Raji (cell line): ENCODE measurements around the gene SLC1A5.

Source experiments
- POLR2A ChIP-seq: IDR thresholded peaks from 2 replicates; pipeline ENCODE4 v1.6.1; 2011; ENCODE audit warnings: low read depth, low read length, control low read depth; ENCODE audit not compliant: insufficient read depth

The SLC1A5 gene

DNA sequence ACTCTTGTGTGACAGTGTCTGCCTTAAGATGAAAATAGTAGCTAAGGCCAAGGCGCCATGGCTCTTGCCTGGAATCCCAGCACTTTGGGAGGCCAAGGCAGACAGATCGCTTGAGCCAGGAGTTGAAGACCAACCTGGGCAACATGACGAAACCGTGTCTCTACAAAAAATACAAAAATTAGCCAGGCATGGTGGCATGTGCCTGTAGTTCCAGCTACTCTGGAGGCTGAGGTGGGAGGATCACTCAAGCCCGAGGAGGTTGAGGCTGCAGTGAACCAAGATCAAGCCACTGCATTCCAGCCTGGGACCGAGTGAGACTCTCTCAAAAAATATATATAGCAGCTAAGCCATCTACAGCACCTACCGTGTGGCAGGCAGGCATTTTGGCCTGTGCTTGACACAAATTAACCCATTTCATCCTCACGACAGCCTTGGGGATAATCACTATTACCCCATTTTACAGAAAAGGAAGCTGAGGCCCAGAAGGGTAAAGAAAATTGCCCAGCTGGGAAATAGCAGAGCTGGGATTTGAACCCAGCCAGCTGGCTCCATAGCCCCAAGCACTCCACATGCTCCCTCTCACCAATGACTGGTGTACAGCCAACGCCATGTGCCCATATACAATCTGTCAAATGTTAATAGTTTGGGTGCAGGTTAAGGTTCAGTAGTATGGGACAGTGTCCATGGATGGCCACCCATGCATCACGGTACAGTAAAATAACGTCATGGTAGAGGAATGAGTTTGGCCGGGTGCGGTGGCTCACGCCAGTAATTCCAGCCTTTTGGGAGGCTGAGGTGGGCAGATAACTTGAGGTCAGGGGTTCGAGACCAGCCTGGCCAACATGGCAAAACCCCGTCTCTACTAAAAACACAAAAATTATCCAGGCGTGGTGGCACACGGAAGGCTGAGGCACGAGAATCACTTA lies 3.1 kb downstream of the SLC1A5 start:
- no peak; the same call in 1 of the 2 replicates for TF ChIP-seq POLR2A

DNA sequence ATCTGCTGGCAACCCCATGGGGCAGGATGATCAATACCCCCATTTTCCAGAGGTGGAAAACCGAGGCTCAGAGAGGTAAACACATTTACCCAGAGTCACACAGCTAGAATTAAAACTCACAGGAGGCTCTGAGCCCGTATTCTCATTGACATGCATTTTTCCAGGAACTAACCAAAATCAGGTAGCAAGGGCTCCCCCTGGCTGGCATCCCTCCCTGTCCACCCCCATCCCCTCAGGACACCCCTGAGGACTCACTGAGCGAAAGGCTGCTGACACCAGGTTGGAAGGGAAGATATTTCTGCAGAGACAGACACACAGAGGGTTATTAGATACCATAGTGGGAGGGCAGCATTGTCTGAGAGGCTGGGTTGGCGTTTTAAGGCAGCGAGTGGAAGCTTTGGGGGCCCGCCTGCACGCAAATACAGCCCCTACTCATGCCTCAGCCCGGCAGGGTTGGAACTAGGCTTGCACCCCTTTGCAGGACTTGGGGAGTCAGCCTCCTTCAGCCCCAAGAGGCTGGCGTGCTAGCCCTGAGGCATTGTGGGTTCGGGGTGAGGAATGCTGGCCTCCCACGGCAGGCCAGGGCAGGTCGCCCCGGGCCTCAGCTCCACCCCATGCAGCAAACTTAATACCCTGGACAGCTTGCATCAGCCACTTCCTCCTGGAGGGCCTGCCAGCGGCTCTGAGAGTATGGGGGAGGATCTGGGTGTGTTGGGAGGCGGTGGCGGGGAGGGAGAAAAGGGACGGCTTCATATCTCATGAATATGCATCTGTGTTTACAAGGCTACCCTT lies 3.9 kb downstream of the SLC1A5 start:
- TF ChIP-seq POLR2A: peak; percentile 55

DNA sequence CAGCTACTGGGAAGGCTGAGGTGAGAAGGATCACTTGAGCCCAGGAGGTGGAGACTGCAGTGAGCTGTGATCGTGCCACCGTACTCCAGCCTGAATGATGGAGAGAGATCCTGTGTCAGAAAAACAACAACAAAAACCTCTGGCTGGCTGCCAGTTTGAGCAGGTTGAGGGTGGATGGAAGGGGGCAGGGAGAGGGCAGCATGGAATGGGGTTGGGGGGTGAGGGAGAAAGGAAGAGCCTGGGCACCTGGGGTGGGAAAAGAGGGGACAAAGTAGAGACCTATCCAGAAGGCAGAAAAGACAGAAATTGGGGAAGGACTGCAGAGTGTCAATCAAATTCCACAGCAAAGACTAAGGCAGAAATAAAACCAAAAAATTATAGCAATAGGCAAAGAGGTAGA lies 4.7 kb downstream of the SLC1A5 start:
- no peak for TF ChIP-seq POLR2A

DNA sequence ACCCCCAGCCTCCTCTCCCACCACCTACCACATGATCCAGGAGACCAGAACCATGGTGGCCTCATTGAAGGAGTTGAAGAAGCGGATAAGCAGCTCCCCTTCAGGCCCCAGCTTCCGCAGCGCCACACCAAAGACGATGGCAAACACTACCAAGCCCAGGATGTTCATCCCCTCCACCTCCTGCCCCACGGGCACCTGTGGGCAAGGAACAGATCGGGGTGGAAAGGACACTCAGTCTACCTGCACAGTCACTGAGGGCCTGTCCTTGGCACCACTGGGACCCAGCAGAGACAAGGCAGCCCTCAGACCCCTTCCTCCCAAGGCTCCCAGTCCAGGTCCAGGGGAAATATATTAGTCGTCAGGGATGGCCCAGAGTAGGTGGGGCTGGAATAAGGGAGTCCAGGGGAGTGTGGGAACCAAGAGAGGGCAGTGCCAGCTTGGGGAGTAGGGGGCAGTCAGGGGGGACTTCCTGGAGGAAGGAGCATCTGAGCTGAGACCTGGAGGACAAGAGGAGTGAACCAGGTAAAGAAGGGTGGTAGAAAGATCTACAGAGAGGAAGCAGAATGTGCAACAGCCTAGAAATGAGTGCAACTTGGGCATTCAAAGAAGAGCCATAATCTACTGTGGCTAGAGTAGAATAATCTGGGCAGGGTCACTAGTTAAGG lies 5.9 kb downstream of the SLC1A5 start:
- TF ChIP-seq POLR2A: no peak

DNA sequence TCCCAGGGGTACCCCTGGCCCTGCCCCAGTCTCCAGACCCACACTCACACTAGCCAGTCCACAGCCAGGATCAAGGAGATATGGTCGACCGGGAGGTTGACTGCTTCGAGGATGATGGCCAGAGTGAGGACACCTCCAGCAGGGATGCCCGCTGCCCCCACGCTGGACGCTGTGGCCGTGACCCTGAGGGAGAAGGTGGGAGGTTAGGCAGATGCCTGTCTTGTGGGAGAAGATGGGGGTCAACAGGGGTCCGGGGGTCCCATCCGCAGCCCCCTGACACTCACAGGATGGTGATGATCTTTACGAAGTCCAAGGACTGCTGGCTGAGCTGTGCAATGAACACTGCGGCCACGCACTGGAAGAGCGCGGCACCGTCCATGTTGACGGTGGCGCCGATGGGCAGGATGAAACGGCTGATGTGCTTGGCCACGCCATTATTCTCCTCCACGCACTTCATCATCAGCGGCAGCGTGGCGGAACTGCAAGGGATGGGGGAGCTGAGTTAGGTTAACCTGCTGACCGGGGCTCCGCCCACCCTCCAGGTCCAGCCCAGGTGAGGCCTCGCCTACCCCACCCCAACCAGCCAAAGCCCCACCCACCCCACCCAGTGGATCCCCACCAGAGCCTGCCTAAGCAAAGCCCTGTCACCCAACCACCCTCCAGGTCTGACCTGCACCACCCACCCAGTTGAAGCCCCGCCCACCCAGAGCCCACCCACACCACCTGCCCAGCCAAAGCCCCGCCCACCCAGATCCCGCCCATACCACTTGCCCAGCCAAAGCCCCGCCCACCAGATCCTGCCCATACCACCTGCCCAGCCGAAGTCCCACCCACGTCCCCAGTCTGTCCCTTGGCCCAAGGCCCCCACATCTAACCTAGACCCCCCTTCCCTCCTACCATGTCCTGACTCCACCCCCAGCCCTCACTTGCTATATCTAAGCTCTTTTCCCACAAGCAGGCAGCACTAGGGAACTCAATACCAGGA lies 11.2 kb downstream of the SLC1A5 start:
- no peak for TF ChIP-seq POLR2A

DNA sequence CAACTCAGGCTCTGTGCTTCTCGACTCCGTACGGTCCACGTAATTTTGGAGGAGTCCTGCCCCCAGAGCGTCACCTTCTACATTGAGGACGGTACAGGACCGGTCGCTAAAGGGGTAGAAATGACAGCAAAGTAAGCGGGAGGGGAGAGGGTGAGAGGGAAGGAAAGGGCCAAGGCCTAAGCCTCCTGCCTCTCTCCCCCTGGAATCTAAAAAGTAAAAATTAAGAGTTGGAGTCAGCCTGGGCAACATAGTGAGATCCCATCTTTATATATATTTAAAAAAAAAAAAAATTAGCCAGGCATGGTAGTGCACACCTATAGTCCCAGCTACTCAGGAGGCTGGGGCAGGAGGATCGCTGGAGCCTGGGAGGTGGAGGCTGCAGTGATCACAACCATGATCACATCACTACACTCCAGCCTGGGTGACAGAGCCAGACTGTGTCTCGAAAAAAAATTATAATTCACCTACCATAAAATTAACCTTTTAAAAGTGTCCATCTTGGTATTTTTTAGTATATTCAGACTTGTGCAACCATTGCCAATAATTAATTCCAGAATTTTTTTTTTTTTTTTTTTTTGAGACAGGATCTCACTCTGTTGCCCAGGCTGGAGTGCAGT lies 12.6 kb downstream of the SLC1A5 start:
- TF ChIP-seq POLR2A: no peak

DNA sequence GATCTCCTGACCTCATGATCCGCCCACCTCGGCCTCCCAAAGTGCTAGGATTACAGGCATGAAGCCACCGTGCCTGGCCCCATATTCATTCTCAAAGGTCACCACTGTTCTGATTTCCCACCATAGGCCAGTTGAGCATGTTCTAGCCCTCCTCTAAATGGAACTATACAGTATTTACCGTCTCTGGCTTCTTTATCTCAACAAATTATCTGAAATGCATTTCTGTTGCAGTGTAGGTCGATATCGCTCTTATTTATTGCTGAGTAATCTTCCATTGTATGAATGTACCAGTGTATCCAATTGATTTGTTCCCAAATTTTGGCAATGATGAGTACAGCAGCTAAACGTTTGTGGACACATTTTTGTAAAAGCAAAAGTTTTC lies 15.4 kb downstream of the SLC1A5 start:
- no peak for TF ChIP-seq POLR2A

DNA sequence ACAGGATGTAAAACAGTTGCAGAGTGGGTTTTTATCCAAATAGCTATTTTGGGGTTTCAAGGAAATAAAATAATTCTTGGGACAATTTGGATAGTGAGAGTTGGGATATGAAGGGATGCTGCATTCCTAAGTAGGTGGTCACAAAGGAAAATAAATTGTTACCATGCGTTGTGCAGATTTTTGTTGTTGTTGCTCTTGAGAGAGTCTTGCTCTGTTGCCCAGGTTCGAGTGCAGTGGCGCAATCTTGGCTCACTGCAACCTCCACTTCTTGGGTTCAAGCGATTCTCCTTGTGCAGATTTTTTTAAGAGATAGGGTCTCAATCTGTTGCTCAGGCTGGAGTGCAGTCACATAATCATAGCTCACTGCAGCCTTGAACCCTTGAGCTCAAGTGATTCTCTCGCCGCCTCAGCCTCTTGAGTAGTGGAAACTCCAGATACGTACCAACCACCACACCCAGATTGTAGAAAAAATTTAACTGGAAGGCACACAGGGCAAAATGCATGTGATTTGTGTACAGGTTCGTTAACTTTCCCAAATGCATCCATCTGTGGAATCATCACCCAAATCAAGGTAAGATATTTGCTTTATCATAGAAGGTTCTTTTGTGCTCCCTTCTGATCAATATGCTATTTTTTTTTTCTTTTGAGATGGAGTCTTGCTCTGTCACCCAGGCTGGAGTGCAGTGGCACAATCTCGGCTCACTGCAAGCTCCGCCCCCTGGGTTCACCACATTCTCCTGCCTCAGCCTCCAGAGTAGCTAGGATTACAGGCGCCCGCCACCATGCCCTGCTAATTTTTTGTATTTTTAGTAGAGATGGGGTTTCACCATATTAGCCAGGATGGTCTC lies 16.0 kb downstream of the SLC1A5 start:
- TF ChIP-seq POLR2A: no peak

DNA sequence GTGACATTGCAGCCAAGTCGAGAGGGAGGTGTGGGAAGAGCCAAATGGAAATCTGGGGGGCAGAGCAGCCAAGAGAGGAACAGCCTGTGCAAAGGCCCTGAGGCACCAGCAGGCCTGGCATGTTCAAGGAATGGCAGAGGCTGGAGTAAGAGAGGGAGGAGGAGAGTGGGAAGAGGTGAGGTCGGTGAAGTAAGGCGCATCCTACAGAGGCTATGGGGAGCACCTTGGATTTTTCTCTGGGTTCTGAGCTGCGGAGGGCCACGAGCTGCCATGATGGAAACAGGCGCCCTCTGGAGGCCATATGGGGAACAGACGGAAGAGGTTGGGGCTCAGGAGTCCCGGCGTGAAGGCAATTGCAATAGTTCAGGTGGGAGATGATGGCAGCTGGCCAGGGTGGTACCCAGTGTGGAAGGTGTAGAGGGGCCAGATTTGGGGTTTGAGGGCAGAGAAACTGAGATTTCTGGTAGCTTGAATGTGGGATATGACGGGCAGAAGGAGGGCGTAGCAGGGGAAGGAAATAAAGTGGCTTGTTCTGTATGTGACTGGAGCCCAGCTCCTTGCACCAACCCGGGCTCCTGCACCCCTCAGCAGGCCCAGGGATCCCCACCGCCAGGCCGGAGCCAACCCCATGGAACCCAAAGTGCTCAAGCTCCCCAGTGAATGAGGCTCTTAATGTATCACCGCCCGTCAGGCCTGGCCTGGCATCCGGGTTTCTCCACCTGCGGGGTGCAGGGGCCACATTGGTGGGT lies 21.7 kb downstream of the SLC1A5 start:
- TF ChIP-seq POLR2A: no peak

DNA sequence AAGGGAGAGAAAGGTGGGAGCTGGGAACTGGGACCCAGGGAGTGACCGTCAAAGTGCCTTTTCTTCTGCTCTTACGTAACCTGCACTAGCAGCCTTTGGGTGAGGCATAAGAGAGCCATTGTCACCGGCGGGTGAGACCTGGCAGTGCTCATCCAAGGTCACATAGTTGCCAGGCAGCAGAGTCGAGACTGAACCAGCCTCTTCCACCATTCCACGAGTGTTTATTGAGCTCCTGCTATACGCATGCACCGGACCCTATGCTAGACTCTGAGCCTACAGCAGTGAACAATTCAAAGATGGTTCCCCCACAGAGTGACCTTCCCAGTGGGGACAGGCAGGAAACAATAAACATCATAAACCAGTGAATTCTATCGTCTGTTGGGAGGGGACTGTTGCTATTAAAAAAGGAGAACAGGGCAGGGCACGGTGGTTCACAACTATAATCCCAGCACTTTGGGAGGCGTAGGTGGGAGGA lies 23.5 kb downstream of the SLC1A5 start:
- TF ChIP-seq POLR2A: no peak

DNA sequence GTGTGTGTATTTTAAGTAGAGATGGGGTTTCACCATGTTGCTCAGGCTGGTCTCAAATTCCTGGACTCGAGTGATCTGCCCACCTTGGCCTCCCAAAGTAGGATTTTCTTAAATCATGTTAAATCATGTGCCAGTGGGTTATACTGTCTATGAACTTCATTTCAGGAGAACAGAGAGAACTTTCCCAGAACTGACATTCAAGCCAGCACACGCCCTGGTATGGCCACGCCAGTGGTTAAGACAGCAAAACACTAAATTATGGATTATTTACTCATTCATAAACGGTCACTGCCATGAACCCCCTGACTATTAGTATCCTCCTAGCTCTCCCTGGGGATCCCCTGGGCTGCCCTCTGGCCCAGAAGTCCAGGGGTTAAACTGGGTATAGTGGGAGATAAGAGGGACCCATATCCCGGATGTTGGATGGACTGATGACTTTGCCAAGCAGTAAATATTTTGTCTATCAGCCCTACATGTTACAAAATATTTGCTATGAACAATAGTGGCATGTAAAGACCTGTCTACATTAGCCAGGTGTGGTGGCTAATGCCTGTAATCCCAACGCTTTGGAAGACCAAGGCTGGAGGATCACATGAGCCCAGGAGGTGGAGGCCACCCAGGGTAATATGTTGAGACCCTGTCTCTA lies 26.0 kb downstream of the SLC1A5 start:
- no peak for TF ChIP-seq POLR2A

DNA sequence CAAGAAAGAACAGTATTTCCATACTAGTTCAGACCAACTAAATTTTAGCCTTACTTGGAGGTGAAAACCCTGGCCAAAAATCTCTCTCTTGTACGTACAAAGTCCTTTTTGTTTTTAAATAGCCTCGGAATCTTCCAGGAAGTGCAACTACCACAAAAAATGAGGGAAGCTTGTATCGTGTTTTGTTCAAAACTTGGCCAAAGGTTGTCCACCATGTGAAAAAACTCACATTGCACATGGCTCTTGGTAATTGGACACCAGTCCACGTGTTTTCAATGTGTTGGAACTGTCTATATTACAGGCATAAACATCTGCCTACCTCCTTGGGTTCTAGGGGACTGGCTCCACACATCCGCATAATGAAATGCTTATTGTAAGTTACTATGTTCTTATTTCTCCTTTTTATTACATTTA lies 27.0 kb downstream of the SLC1A5 start:
- TF ChIP-seq POLR2A: no peak

DNA sequence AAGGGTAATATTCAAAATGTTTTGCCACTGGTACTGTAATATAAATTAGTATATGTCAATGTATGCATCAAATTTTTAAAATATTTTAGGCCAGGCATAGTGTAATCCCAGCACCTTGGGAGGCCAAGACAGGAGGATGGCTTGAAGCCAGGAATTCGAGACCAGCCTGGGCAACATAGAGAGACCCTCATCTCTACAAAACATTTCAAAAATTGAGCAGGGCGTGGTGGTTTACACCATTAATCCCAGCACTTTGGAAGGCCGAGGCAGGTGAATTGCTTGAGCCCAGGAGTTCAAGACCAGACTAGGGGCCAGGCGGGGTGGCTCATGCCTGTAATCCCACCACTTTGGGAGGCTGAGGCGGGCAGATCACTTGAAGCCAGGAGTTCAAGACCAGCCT lies 28.0 kb downstream of the SLC1A5 start:
- TF ChIP-seq POLR2A: no peak
